ENCODE measurements around the gene KMT2B.

Gene KMT2B

DNA sequence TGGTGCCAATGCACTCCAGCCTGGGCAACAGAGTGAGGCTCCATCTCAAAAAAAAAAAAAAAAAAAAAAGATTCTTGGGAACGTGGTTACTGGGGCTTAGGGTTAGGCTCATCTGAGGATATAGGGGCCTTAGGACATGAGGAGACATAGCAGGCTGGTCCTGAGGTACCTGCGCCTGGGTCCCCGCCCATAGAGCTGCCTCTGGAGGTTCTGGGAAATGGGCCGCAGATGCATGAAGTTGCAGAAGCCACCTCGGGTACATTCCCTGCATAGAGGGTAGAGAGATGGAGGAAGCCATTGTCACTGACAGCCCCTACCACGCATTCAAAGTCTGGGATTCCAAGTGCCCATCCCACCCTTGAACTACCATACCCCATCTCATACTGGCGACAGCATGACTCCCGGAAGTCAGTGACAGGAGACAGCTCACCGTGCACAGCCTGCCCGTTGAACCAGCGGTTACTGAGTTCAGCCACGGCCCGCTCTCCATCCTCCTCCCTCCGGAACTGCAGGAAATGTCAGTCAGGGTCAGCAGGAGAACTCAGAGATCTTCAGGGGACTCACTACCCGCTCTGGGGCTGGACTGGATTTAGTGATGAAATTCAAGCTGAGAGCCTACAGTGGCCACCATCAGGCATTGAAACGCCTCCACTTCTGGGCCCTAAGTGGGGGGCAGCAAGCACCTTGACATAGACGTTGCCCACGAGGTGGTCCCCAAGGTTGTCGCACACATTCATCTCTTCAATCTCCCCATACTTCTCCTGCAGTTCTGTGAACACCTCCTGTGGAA is 26.0 kb downstream of the KMT2B start:
- TF ChIP-seq, protein P1, sequence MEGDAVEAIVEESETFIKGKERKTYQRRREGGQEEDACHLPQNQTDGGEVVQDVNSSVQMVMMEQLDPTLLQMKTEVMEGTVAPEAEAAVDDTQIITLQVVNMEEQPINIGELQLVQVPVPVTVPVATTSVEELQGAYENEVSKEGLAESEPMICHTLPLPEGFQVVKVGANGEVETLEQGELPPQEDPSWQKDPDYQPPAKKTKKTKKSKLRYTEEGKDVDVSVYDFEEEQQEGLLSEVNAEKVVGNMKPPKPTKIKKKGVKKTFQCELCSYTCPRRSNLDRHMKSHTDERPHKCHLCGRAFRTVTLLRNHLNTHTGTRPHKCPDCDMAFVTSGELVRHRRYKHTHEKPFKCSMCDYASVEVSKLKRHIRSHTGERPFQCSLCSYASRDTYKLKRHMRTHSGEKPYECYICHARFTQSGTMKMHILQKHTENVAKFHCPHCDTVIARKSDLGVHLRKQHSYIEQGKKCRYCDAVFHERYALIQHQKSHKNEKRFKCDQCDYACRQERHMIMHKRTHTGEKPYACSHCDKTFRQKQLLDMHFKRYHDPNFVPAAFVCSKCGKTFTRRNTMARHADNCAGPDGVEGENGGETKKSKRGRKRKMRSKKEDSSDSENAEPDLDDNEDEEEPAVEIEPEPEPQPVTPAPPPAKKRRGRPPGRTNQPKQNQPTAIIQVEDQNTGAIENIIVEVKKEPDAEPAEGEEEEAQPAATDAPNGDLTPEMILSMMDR (IDR thresholded peaks at IDR 0.05): no peak

DNA sequence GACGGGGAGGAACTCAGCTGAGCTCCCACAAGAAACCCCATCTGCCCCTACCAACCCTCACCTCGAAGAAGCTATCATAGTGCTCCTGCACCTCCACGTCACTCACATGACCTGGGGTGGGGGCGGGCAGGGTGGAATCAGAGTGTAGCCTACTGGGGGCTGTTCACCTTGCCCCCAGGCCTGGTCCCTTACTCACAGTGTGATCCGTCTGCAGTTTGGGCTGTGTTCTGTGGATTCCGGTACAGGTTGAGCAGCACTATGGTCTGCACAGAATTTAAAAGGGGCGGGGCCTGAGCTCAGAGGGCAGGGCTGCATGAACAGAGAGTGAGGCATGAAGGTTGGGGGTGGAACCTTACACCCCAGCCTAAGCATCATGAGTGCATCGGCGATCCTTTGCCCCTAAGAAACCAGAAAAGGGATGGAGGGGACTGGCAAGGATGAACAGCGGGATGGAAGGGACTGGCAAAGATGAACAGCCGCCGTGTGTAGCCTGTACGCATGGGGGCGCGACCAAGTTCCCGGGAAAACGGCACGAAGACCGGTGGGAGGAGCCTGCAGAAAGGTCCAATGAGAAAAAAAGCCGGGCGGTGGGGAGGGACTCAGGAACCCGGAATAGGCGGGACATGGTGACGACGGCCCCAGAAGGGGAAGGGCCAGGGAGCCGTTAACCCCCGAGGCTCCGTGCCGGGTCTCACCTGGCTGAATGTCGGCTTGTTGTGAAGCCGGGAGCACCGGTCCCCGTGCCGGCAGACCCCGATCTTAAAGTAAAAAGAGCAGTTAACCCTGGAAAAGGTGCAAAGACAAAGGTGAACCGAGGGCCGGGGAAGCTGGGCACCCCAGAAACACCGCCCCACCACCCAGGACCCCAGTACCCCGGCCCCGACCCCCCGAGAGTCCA is 26.9 kb downstream of the KMT2B start:
- TF ChIP-seq, protein P1 (IDR thresholded peaks at IDR 0.05): no peak; the same call in 1 of the 2 replicates

DNA sequence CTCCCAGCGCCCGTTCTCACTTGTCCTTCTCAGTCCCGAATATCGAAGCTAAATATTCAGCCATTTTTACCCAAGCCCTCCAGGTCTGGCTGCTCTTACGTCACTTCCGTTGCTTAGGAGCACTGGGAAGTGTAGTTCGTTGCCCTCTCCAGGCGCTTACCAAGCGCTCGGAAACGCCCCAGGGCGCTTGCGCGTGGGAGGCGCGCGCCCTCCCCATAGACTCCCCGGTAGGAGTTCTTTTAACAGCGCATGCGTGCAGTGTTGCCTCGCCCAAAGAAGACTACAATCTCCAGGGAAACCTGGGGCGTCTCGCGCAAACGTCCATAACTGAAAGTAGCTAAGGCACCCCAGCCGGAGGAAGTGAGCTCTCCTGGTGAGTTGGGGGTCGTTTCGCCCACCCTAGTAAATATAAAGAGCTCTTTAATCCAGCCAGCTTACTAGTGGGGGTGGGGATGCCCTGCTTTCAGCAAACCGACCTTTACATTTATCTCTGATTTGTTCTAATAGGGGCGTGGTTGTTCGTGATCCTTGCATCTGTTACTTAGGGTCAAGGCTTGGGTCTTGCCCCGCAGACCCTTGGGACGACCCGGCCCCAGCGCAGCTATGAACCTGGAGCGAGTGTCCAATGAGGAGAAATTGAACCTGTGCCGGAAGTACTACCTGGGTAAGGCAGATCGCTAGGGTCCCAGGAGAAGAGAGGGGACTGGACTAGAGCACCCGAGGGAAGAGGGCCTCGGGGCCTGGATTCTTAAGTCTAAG is 27.7 kb downstream of the KMT2B start, which contains the start of the genes PSENEN and U2AF1L4:
Gene PSENEN, plus strand, starts transcription at position 324 of the 759 bp plus-strand sequence. Its CDS starts 280 bp downstream, at position 604.
Gene U2AF1L4, minus strand, starts transcription at position 91 of the 759 bp plus-strand sequence. Its CDS starts 27 bp downstream, at position 64.
- TF ChIP-seq, protein P1 (IDR thresholded peaks at IDR 0.05): no peak

GRCh38 chr19:35746087-35746462 is 28.3 kb downstream of the KMT2B start:
- TF ChIP-seq, protein P1 (IDR thresholded peaks at IDR 0.05): no peak

GRCh38 chr19:35746531-35746930 is 28.7 kb downstream of the KMT2B start:
- TF ChIP-seq, protein P1 (IDR thresholded peaks at IDR 0.05): no peak

GRCh38 chr19:35748106-35749020 is 30.6 kb downstream of the KMT2B start, which contains the start of gene LIN37:
Gene LIN37 (plus strand): TSS chr19:35748576. CDS start chr19:35748725, 149 bp downstream.
- TF ChIP-seq, protein P1 (IDR thresholded peaks at IDR 0.05): no peak

All from LNCAP (cell line).